DMS79 (cell line): ENCODE data around the gene ARHGAP26.
"Not testable (repeated sequence)": the region's sequence is repeated elsewhere in the genome, so short reads cannot be mapped to it uniquely, and the experiment has no call there.

ENCODE experiments used
- DNase-seq: peaks from one replicate; lab custom pipeline; 2025; lab: John Stamatoyannopoulos, UW

Gene ARHGAP26

GRCh38 chr5:143190260-143190810 lies 420.2 kb downstream of the ARHGAP26 start:
- no peak for DNase-seq

- no peak for DNase-seq
Observed at GRCh38 chr5:143191720-143192119, 421.5 kb downstream of the ARHGAP26 start.

- no peak for DNase-seq
Observed at GRCh38 chr5:143192191-143192900, 422.2 kb downstream of the ARHGAP26 start.

- DNase-seq = no peak
Observed at GRCh38 chr5:143194206-143194605, 424.0 kb downstream of the ARHGAP26 start.

- DNase-seq = no peak
Observed at GRCh38 chr5:143194713-143195112, 424.5 kb downstream of the ARHGAP26 start.

- no peak for DNase-seq
Observed at GRCh38 chr5:143195491-143195890, 425.3 kb downstream of the ARHGAP26 start.

GRCh38 chr5:143196601-143197259 lies 426.6 kb downstream of the ARHGAP26 start:
- no peak for DNase-seq

- no peak for DNase-seq
Observed at GRCh38 chr5:143197260-143197656, 427.1 kb downstream of the ARHGAP26 start.

- DNase-seq = no peak
Observed at GRCh38 chr5:143198332-143198731, 428.2 kb downstream of the ARHGAP26 start.

- DNase-seq = no peak
Observed at GRCh38 chr5:143199161-143199560, 429.0 kb downstream of the ARHGAP26 start.

GRCh38 chr5:143199843-143200242 lies 429.7 kb downstream of the ARHGAP26 start:
- no peak for DNase-seq

- DNase-seq = peak; percentile 3
Observed at GRCh38 chr5:143200781-143201398, 430.7 kb downstream of the ARHGAP26 start.

GRCh38 chr5:143201589-143201988 lies 431.4 kb downstream of the ARHGAP26 start:
- no peak for DNase-seq

- not testable (repeated sequence) for DNase-seq
Observed at GRCh38 chr5:143203301-143203956, 433.3 kb downstream of the ARHGAP26 start.

- no peak for DNase-seq
Observed at GRCh38 chr5:143204474-143205246, 434.5 kb downstream of the ARHGAP26 start.

- no peak for DNase-seq
Observed at GRCh38 chr5:143205386-143205785, 435.2 kb downstream of the ARHGAP26 start.

- DNase-seq = no peak
Observed at GRCh38 chr5:143205883-143206195, 435.7 kb downstream of the ARHGAP26 start.

- DNase-seq = no peak
Observed at GRCh38 chr5:143206196-143207053, 436.2 kb downstream of the ARHGAP26 start.

GRCh38 chr5:143207058-143207457 lies 436.9 kb downstream of the ARHGAP26 start:
- no peak for DNase-seq

GRCh38 chr5:143207563-143208364 lies 437.6 kb downstream of the ARHGAP26 start:
- no peak for DNase-seq
